Measurements from ENCODE around the gene CRAT. TPM values are rescaled to one million over a fixed set of nuclear protein-coding genes. Genes with fewer than 3 reads are reported as not detected.

Gene CRAT
- total and polyA plus RNA-seq, 9 donors, result 26.0 to 54.9 (median 41.6) TPM

GRCh38 chr9:129077236-129077635 is 33.4 kb downstream of the CRAT start:
- WGBS (ENCODE audit: insufficient coverage), result 92% methylated on average over 4 of the region's 10 CpGs
- peaks cover 16% of the 10 kb centered on the region for H3K4me1 ChIP-seq (ENCODE audit: control insufficient read depth, insufficient read depth, low read length)
- H3K36me3 ChIP-seq (ENCODE audit: control insufficient read depth, insufficient read depth, low read length), result no peaks in the 10 kb centered on the region
- no peak overlapping the region for H3K27ac ChIP-seq (ENCODE audit: low read length)
- no peaks in the 10 kb centered on the region for H3K9me3 ChIP-seq (replicated peaks; ENCODE audit: control insufficient read depth, low read depth, low read length)
- no peak overlapping the region for H3K4me3 ChIP-seq (ENCODE audit: low read length)
- no peak for DNase-seq
- no peaks in the 10 kb centered on the region for H3K27me3 ChIP-seq (ENCODE audit: control insufficient read depth, insufficient read depth, low read length)

- H3K4me1 ChIP-seq (ENCODE audit: control insufficient read depth, insufficient read depth, low read length), result peaks cover 10% of the 10 kb centered on the region
- no peak overlapping the region for H3K4me3 ChIP-seq (ENCODE audit: low read length)
- H3K27ac ChIP-seq (ENCODE audit: low read length), result no peak overlapping the region
- no peaks in the 10 kb centered on the region for H3K9me3 ChIP-seq (replicated peaks; ENCODE audit: control insufficient read depth, low read depth, low read length)
- WGBS (ENCODE audit: insufficient coverage), result 83% methylated on average over 7 of the region's 11 CpGs
- H3K36me3 ChIP-seq (ENCODE audit: control insufficient read depth, insufficient read depth, low read length), result peaks cover 5% of the 10 kb centered on the region
- DNase-seq, result no peak
- no peaks in the 10 kb centered on the region for H3K27me3 ChIP-seq (ENCODE audit: control insufficient read depth, insufficient read depth, low read length)
These were observed 34.0 kb downstream of the CRAT start for GRCh38 chr9:129076640-129077037.

GRCh38 chr9:129075996-129076639 is 34.5 kb downstream of the CRAT start:
- 79% methylated on average over 15 of the region's 16 CpGs for WGBS (ENCODE audit: insufficient coverage)
- H3K36me3 ChIP-seq (ENCODE audit: control insufficient read depth, insufficient read depth, low read length), result peaks cover 9% of the 10 kb centered on the region
- H3K27me3 ChIP-seq (ENCODE audit: control insufficient read depth, insufficient read depth, low read length), result no peaks in the 10 kb centered on the region
- peaks cover 5% of the 10 kb centered on the region for H3K4me1 ChIP-seq (ENCODE audit: control insufficient read depth, insufficient read depth, low read length)
- H3K9me3 ChIP-seq (replicated peaks; ENCODE audit: control insufficient read depth, low read depth, low read length), result no peaks in the 10 kb centered on the region
- H3K27ac ChIP-seq (ENCODE audit: low read length), result no peak overlapping the region
- no peak for DNase-seq
- H3K4me3 ChIP-seq (ENCODE audit: low read length), result no peak overlapping the region

GRCh38 chr9:129074106-129074505 is 36.5 kb downstream of the CRAT start:
- Histone ChIP-seq H3K4me3 (ENCODE audit: low read length) (no peak overlapping the region), H3K27me3 (ENCODE audit: control insufficient read depth, insufficient read depth, low read length) (no peaks in the 10 kb centered on the region), H3K36me3 (ENCODE audit: control insufficient read depth, insufficient read depth, low read length) (peaks cover 28% of the 10 kb centered on the region), H3K9me3 (replicated peaks; ENCODE audit: control insufficient read depth, low read depth, low read length) (no peaks in the 10 kb centered on the region), H3K27ac (ENCODE audit: low read length) (no peak overlapping the region), H3K4me1 (ENCODE audit: control insufficient read depth, insufficient read depth, low read length) (peaks cover 11% of the 10 kb centered on the region)
- WGBS (ENCODE audit: insufficient coverage), result no CpG with 5 or more reads among the region's 3 CpGs
- no peak for DNase-seq

- Histone ChIP-seq H3K27ac (ENCODE audit: low read length) (no peak overlapping the region), H3K27me3 (ENCODE audit: control insufficient read depth, insufficient read depth, low read length) (no peaks in the 10 kb centered on the region), H3K4me1 (ENCODE audit: control insufficient read depth, insufficient read depth, low read length) (peaks cover 18% of the 10 kb centered on the region), H3K36me3 (ENCODE audit: control insufficient read depth, insufficient read depth, low read length) (peaks cover 35% of the 10 kb centered on the region), H3K9me3 (replicated peaks; ENCODE audit: control insufficient read depth, low read depth, low read length) (no peaks in the 10 kb centered on the region), H3K4me3 (ENCODE audit: low read length) (no peak overlapping the region)
- DNase-seq, result no peak
- 93% methylated on average over 3 of the region's 8 CpGs for WGBS (ENCODE audit: insufficient coverage)
These were observed 37.2 kb downstream of the CRAT start for GRCh38 chr9:129073404-129073803.

- H3K27me3 ChIP-seq (ENCODE audit: control insufficient read depth, insufficient read depth, low read length), result no peaks in the 10 kb centered on the region
- H3K9me3 ChIP-seq (replicated peaks; ENCODE audit: control insufficient read depth, low read depth, low read length), result no peaks in the 10 kb centered on the region
These were observed 38.4 kb downstream of the CRAT start for GRCh38 chr9:129072171-129072570.

GRCh38 chr9:129071526-129072126 is 39.0 kb downstream of the CRAT start:
- DNase-seq, result no peak
- Histone ChIP-seq H3K4me1 (ENCODE audit: control insufficient read depth, insufficient read depth, low read length) (peaks cover 18% of the 10 kb centered on the region), H3K9me3 (replicated peaks; ENCODE audit: control insufficient read depth, low read depth, low read length) (no peaks in the 10 kb centered on the region), H3K36me3 (ENCODE audit: control insufficient read depth, insufficient read depth, low read length) (peaks cover 50% of the 10 kb centered on the region), H3K4me3 (ENCODE audit: low read length) (no peak overlapping the region), H3K27me3 (ENCODE audit: control insufficient read depth, insufficient read depth, low read length) (no peaks in the 10 kb centered on the region), H3K27ac (ENCODE audit: low read length) (no peak overlapping the region)
- WGBS (ENCODE audit: insufficient coverage), result 53% methylated on average over 5 of the region's 10 CpGs

More at GRCh38 chr9:129072171-129072570, 38.4 kb downstream of the CRAT start:
- DNase-seq, result no peak
- Histone ChIP-seq H3K36me3 (ENCODE audit: control insufficient read depth, insufficient read depth, low read length) (peaks cover 48% of the 10 kb centered on the region), H3K4me3 (ENCODE audit: low read length) (no peak overlapping the region), H3K4me1 (ENCODE audit: control insufficient read depth, insufficient read depth, low read length) (peaks cover 18% of the 10 kb centered on the region), H3K27ac (ENCODE audit: low read length) (no peak overlapping the region)
- WGBS (ENCODE audit: insufficient coverage), result 63% methylated on average over 6 of the region's 9 CpGs

GRCh38 chr9:129070696-129071525 is 39.7 kb downstream of the CRAT start:
- 50% methylated on average over 16 of the region's 21 CpGs for WGBS (ENCODE audit: insufficient coverage)
- H3K27me3 ChIP-seq (ENCODE audit: control insufficient read depth, insufficient read depth, low read length), result no peaks in the 10 kb centered on the region
- DNase-seq, result no peak
- no peak overlapping the region for H3K27ac ChIP-seq (ENCODE audit: low read length)
- peaks cover 53% of the 10 kb centered on the region for H3K36me3 ChIP-seq (ENCODE audit: control insufficient read depth, insufficient read depth, low read length)
- H3K4me3 ChIP-seq (ENCODE audit: low read length), result no peak overlapping the region
- H3K4me1 ChIP-seq (ENCODE audit: control insufficient read depth, insufficient read depth, low read length), result peaks cover 18% of the 10 kb centered on the region
- no peaks in the 10 kb centered on the region for H3K9me3 ChIP-seq (replicated peaks; ENCODE audit: control insufficient read depth, low read depth, low read length)

GRCh38 chr9:129069862-129070641 is 40.5 kb downstream of the CRAT start:
- H3K27me3 ChIP-seq (ENCODE audit: control insufficient read depth, insufficient read depth, low read length), result no peaks in the 10 kb centered on the region
- peaks cover 61% of the 10 kb centered on the region for H3K36me3 ChIP-seq (ENCODE audit: control insufficient read depth, insufficient read depth, low read length)
- DNase-seq, result no peak
- peaks cover 18% of the 10 kb centered on the region for H3K4me1 ChIP-seq (ENCODE audit: control insufficient read depth, insufficient read depth, low read length)
- no peak overlapping the region for H3K4me3 ChIP-seq (ENCODE audit: low read length)
- 88% methylated on average over 19 of the region's 26 CpGs for WGBS (ENCODE audit: insufficient coverage)
- H3K27ac ChIP-seq (ENCODE audit: low read length), result peak overlapping the region; percentile 55
- H3K9me3 ChIP-seq (replicated peaks; ENCODE audit: control insufficient read depth, low read depth, low read length), result no peaks in the 10 kb centered on the region

All from muscle of leg (tissue), 11 donors.